ENCODE data around the gene ITSN2. TPM values are rescaled to one million over a fixed set of nuclear protein-coding genes. Genes with fewer than 3 reads are reported as not detected.

ITSN2 gene
- total and polyA plus RNA-seq, 2 donors (not counting 1 experiment from before 2014, with no cell fraction given): 23.1 to 43.4 TPM

GRCh38 chr2:24206714-24207113 is 153.6 kb downstream of the ITSN2 start:
- peaks cover 7% of the 10 kb centered on the region for H3K36me3 ChIP-seq (ENCODE audit: control insufficient read depth, insufficient read depth, low read length)
- H3K27me3 ChIP-seq (ENCODE audit: control insufficient read depth, insufficient read depth, low read length): no peaks in the 10 kb centered on the region
- TF ChIP-seq EZH2 (IDR thresholded peaks at IDR 0.05; ENCODE audit: low read length, missing control alignments) (no peak), CTCF (conservative IDR thresholded peaks at IDR 0.05 in 1 of 2, IDR thresholded peaks at IDR 0.05 in 1 of 2; ENCODE audit: low read depth in 1 of 2, low read length in 2 of 2) (no peak)
- no peak overlapping the region for H3K27ac ChIP-seq (ENCODE audit: insufficient read depth, low read length)
- H3K9ac ChIP-seq (ENCODE audit: insufficient read depth, low read length): no peak overlapping the region
- no peak overlapping the region for H3K4me3 ChIP-seq (replicated peaks in 1 of 4; ENCODE audit: control extremely low read depth in 1 of 4, insufficient read depth in 1 of 4, low read depth in 3 of 4, low read length in 4 of 4)
- H3K4me1 ChIP-seq (ENCODE audit: control insufficient read depth, extremely low read depth, insufficient read depth, low read length): no peaks in the 10 kb centered on the region
- H4K20me1 ChIP-seq (ENCODE audit: control insufficient read depth, extremely low read depth, insufficient read depth, low read length): no peaks in the 10 kb centered on the region
- no peak overlapping the region for H2AFZ ChIP-seq (ENCODE audit: low read length)
- no peak overlapping the region for H3K4me2 ChIP-seq (ENCODE audit: extremely low read depth, insufficient read depth, low read length)
- no peaks in the 10 kb centered on the region for H3K79me2 ChIP-seq (ENCODE audit: control insufficient read depth, insufficient read depth, low read length)
- no peaks in the 10 kb centered on the region for H3K9me3 ChIP-seq (ENCODE audit: control insufficient read depth, insufficient read depth, low read depth, low read length)
- DNase-seq (ENCODE audit: low read depth in 2 of 2): no peak

GRCh38 chr2:24206242-24206641 is 154.1 kb downstream of the ITSN2 start:
- H2AFZ ChIP-seq (ENCODE audit: low read length): no peak overlapping the region
- no peak for DNase-seq (ENCODE audit: low read depth in 2 of 2)
- H3K4me1 ChIP-seq (ENCODE audit: control insufficient read depth, extremely low read depth, insufficient read depth, low read length): no peaks in the 10 kb centered on the region
- H3K4me2 ChIP-seq (ENCODE audit: extremely low read depth, insufficient read depth, low read length): no peak overlapping the region
- H3K36me3 ChIP-seq (ENCODE audit: control insufficient read depth, insufficient read depth, low read length): peaks cover 7% of the 10 kb centered on the region
- no peak overlapping the region for H3K4me3 ChIP-seq (replicated peaks in 1 of 4; ENCODE audit: control extremely low read depth in 1 of 4, insufficient read depth in 1 of 4, low read depth in 3 of 4, low read length in 4 of 4)
- TF ChIP-seq EZH2 (IDR thresholded peaks at IDR 0.05; ENCODE audit: low read length, missing control alignments) (no peak), CTCF (conservative IDR thresholded peaks at IDR 0.05 in 1 of 2, IDR thresholded peaks at IDR 0.05 in 1 of 2; ENCODE audit: low read depth in 1 of 2, low read length in 2 of 2) (no peak)
- no peaks in the 10 kb centered on the region for H3K79me2 ChIP-seq (ENCODE audit: control insufficient read depth, insufficient read depth, low read length)
- no peak overlapping the region for H3K9ac ChIP-seq (ENCODE audit: insufficient read depth, low read length)
- H3K9me3 ChIP-seq (ENCODE audit: control insufficient read depth, insufficient read depth, low read depth, low read length): no peaks in the 10 kb centered on the region
- H3K27ac ChIP-seq (ENCODE audit: insufficient read depth, low read length): no peak overlapping the region
- no peaks in the 10 kb centered on the region for H3K27me3 ChIP-seq (ENCODE audit: control insufficient read depth, insufficient read depth, low read length)
- H4K20me1 ChIP-seq (ENCODE audit: control insufficient read depth, extremely low read depth, insufficient read depth, low read length): no peaks in the 10 kb centered on the region

GRCh38 chr2:24205131-24205530 is 155.2 kb downstream of the ITSN2 start:
- Histone ChIP-seq H3K27ac (ENCODE audit: insufficient read depth, low read length) (no peak overlapping the region), H2AFZ (ENCODE audit: low read length) (no peak overlapping the region), H3K79me2 (ENCODE audit: control insufficient read depth, insufficient read depth, low read length) (no peaks in the 10 kb centered on the region), H3K4me1 (ENCODE audit: control insufficient read depth, extremely low read depth, insufficient read depth, low read length) (no peaks in the 10 kb centered on the region), H3K9ac (ENCODE audit: insufficient read depth, low read length) (no peak overlapping the region), H3K4me2 (ENCODE audit: extremely low read depth, insufficient read depth, low read length) (no peak overlapping the region), H3K4me3 (replicated peaks in 1 of 4; ENCODE audit: control extremely low read depth in 1 of 4, insufficient read depth in 1 of 4, low read depth in 3 of 4, low read length in 4 of 4) (no peak overlapping the region), H3K27me3 (ENCODE audit: control insufficient read depth, insufficient read depth, low read length) (no peaks in the 10 kb centered on the region), H4K20me1 (ENCODE audit: control insufficient read depth, extremely low read depth, insufficient read depth, low read length) (no peaks in the 10 kb centered on the region), H3K36me3 (ENCODE audit: control insufficient read depth, insufficient read depth, low read length) (peaks cover 6% of the 10 kb centered on the region), H3K9me3 (ENCODE audit: control insufficient read depth, insufficient read depth, low read depth, low read length) (no peaks in the 10 kb centered on the region)
- no peak for DNase-seq (ENCODE audit: low read depth in 2 of 2)
- TF ChIP-seq CTCF (conservative IDR thresholded peaks at IDR 0.05 in 1 of 2, IDR thresholded peaks at IDR 0.05 in 1 of 2; ENCODE audit: low read depth in 1 of 2, low read length in 2 of 2): no peak
- TF ChIP-seq EZH2 (IDR thresholded peaks at IDR 0.05; ENCODE audit: low read length, missing control alignments): no peak
